K562 (cell line): ENCODE data around the gene RBL1. TPM values are rescaled to one million over a fixed set of nuclear protein-coding genes. Genes with fewer than 3 reads are reported as not detected.

Experiments used
- ARID3B ChIP-seq: fragments of 250-450 bp; sonication (Bioruptor Pico); IDR thresholded peaks from 2 replicates; pipeline ENCODE4 v1.4.0; 2020; ENCODE audit warnings: borderline replicate concordance
- BRD9 ChIP-seq: fragments of 450-650 bp; IDR thresholded peaks from 2 replicates; pipeline ENCODE4 v1.6.1; 2018; ENCODE audit warnings: low read depth; ENCODE audit not compliant: partially characterized antibody
- CGGBP1 ChIP-seq: fragments of 250-450 bp; sonication (Bioruptor Pico); IDR thresholded peaks from 2 replicates; pipeline ENCODE4 v1.9.0; 2021; ENCODE audit warnings: mild to moderate bottlenecking
- ELK1 ChIP-seq: sonication (generic); formaldehyde crosslinking; IDR thresholded peaks from 2 replicates; pipeline ENCODE4 v1.8.1; 2022; ENCODE audit warnings: missing genetic modification reagents
- FOXA1 ChIP-seq: fragments of 450-650 bp; IDR thresholded peaks from 2 replicates; pipeline ENCODE4 v1.6.1; 2016; ENCODE audit warnings: mild to moderate bottlenecking, borderline replicate concordance
- HSF4 ChIP-seq: fragments of 250-450 bp; sonication (Bioruptor Pico); IDR thresholded peaks from 2 replicates; pipeline ENCODE4 v2.1.2; 2022; ENCODE audit warnings: mild to moderate bottlenecking, moderate library complexity, borderline replicate concordance
- JUNB ChIP-seq: fragments of 450-650 bp; formaldehyde crosslinking; conservative IDR thresholded peaks from 2 replicates; pipeline ENCODE4 v1.4.0; 2020; ENCODE audit warnings: mild to moderate bottlenecking
- MYBL2 ChIP-seq, 2 experiments: fragments of 450-650 bp in 1 of 2; sonication (generic) in 1 of 2; formaldehyde crosslinking in 1 of 2; IDR thresholded peaks; 2 replicates each; pipeline versions ENCODE4 v1.6.1 to v1.8.1; 2017 to 2022; ENCODE audit warnings: borderline replicate concordance in 1 of 2, inconsistent platforms in 1 of 2, low read depth in 1 of 2, mild to moderate bottlenecking in 1 of 2, missing genetic modification reagents in 1 of 2, moderate library complexity in 1 of 2
- SAFB2 ChIP-seq: fragments of 200-400 bp; formaldehyde crosslinking; IDR thresholded peaks from 2 replicates; pipeline ENCODE4 v1.6.1; 2018; ENCODE audit warnings: borderline replicate concordance, low read length, low read depth, moderate library complexity; ENCODE audit not compliant: severe bottlenecking
- SIRT6 ChIP-seq: IDR thresholded peaks from one replicate; pipeline ENCODE4 v1.6.1; 2012; ENCODE audit warnings: low read depth, mild to moderate bottlenecking, control low read depth, inconsistent platforms, low read length, moderate library complexity
- TGIF2 ChIP-seq: sonication (generic); formaldehyde crosslinking; IDR thresholded peaks from 2 replicates; pipeline ENCODE4 v1.8.1; 2022; ENCODE audit warnings: mild to moderate bottlenecking, missing genetic modification reagents, moderate library complexity
- THAP7 ChIP-seq: fragments of 250-450 bp; sonication (Bioruptor Pico); IDR thresholded peaks from 2 replicates; pipeline ENCODE4 v1.5.0; 2021
- ZNF133 ChIP-seq: fragments of 250-450 bp; sonication (Bioruptor Pico); IDR thresholded peaks from 2 replicates; pipeline ENCODE4 v1.4.0; 2020; ENCODE audit warnings: mild to moderate bottlenecking
- ZNF354B ChIP-seq: fragments of 250-450 bp; sonication (Bioruptor Pico); IDR thresholded peaks from 2 replicates; pipeline ENCODE4 v1.4.0; 2020
- polyA plus RNA-seq, 8 experiments: library from polyadenylated mRNA; depleted of rRNA in 4 of 8; stranded (reverse) in 5 of 8; unstranded in 3 of 8; fragments of >200 nt; fragmentation: Nextera tagmentation in 2 of 8; fragmentation: Illumina TruSeq in 1 of 8; extraction: Ambion mirVana in 2 of 8; extraction: Trizol in 1 of 8; gene quantifications; 2 replicates each; pipeline versions ENCODE4 v1.2.1 to v1.2.3, GENCODE V29; 2011 to 2014; ENCODE audit warnings: inconsistent platforms in 1 of 8, missing spikeins in 1 of 8
- total RNA-seq, 7 experiments: library from RNA; depleted of rRNA in 6 of 7; stranded (reverse); fragments of >200 nt in 6 of 7; fragmentation: Illumina TruSeq in 2 of 7; extraction: Trizol in 2 of 7; gene quantifications; 2 replicates each; pipeline versions ENCODE4 v1.2.1 to v1.2.3, GENCODE V29; 2011 to 2021; ENCODE audit warnings: low replicate concordance in 1 of 7
- TF ChIP-seq, protein P1 (sequence below), 2 experiments: fragments of 450-650 bp in 1 of 2; IDR thresholded peaks; 2 replicates each; pipeline ENCODE4 v1.6.1; 2011 to 2017; ENCODE audit warnings: low read depth in 2 of 2, antibody characterized with exemption in 1 of 2, borderline replicate concordance in 1 of 2, low read length in 1 of 2, mild to moderate bottlenecking in 1 of 2, mixed read lengths in 1 of 2; ENCODE audit not compliant: control insufficient read depth in 1 of 2
- TF ChIP-seq, protein P2 (sequence below): fragments of 250-450 bp; sonication (Bioruptor Pico); IDR thresholded peaks from 2 replicates; pipeline ENCODE4 v1.5.0; 2021; ENCODE audit warnings: mild to moderate bottlenecking, borderline replicate concordance

Gene RBL1
- total and polyA plus RNA-seq, 9 of the 15 experiments (the other 6 are each of a cell fraction or from before 2014, with no cell fraction given): 4.0 to 25.9 (median 15.6) TPM

GRCh38 chr20:37096415-37097041 is 731 bp upstream of the RBL1 start (continued):
- TF ChIP-seq ELK1 (CRISPR knock-in tag) (no peak), THAP7 (no peak), HSF4 (CRISPR knock-in tag) (no peak), ZNF133 (CRISPR knock-in tag) (no peak), ZNF354B (CRISPR knock-in tag) (no peak), TGIF2 (CRISPR knock-in tag) (no peak), JUNB (CRISPR knock-in tag) (no peak), BRD9 (peak; percentile 5), CGGBP1 (CRISPR knock-in tag) (no peak), ARID3B (CRISPR knock-in tag) (no peak), SIRT6 (no peak), MYBL2 (IDR thresholded peaks at IDR 0.05; ENCODE audit: low read depth) (peak; percentile 43; the same call in 1 of the 2 replicates), MYBL2 (CRISPR knock-in tag; IDR thresholded peaks at IDR 0.05; ENCODE audit: borderline replicate concordance) (no peak), SAFB2 (no peak), FOXA1 (no peak)
- TF ChIP-seq, protein P1, sequence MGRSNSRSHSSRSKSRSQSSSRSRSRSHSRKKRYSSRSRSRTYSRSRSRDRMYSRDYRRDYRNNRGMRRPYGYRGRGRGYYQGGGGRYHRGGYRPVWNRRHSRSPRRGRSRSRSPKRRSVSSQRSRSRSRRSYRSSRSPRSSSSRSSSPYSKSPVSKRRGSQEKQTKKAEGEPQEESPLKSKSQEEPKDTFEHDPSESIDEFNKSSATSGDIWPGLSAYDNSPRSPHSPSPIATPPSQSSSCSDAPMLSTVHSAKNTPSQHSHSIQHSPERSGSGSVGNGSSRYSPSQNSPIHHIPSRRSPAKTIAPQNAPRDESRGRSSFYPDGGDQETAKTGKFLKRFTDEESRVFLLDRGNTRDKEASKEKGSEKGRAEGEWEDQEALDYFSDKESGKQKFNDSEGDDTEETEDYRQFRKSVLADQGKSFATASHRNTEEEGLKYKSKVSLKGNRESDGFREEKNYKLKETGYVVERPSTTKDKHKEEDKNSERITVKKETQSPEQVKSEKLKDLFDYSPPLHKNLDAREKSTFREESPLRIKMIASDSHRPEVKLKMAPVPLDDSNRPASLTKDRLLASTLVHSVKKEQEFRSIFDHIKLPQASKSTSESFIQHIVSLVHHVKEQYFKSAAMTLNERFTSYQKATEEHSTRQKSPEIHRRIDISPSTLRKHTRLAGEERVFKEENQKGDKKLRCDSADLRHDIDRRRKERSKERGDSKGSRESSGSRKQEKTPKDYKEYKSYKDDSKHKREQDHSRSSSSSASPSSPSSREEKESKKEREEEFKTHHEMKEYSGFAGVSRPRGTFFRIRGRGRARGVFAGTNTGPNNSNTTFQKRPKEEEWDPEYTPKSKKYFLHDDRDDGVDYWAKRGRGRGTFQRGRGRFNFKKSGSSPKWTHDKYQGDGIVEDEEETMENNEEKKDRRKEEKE (IDR thresholded peaks at IDR 0.05; ENCODE audit: borderline replicate concordance in 1 of 2, control insufficient read depth in 1 of 2, low read depth in 2 of 2, low read length in 1 of 2): no peak
- TF ChIP-seq, protein P2, sequence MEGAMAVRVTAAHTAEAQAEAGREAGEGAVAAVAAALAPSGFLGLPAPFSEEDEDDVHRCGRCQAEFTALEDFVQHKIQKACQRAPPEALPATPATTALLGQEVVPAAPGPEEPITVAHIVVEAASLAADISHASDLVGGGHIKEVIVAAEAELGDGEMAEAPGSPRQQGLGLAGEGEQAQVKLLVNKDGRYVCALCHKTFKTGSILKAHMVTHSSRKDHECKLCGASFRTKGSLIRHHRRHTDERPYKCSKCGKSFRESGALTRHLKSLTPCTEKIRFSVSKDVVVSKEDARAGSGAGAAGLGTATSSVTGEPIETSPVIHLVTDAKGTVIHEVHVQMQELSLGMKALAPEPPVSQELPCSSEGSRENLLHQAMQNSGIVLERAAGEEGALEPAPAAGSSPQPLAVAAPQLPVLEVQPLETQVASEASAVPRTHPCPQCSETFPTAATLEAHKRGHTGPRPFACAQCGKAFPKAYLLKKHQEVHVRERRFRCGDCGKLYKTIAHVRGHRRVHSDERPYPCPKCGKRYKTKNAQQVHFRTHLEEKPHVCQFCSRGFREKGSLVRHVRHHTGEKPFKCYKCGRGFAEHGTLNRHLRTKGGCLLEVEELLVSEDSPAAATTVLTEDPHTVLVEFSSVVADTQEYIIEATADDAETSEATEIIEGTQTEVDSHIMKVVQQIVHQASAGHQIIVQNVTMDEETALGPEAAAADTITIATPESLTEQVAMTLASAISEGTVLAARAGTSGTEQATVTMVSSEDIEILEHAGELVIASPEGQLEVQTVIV: no peak
